SK-N-SH (cell line): Measurements from ENCODE around the gene GYPC. TPM values are rescaled to one million over a fixed set of nuclear protein-coding genes. Genes with fewer than 3 reads are reported as not detected.

Experiments used
- CTCF ChIA-PET: fragments of 300-600, 350-600 bp; formaldehyde crosslinking; extraction: SDS; loops from one replicate; lab custom pipeline; 2021; lab: Yijun Ruan, JAX
- POLR2A ChIA-PET: fragments of 350-600 bp; sonication (Branson Sonifier 250); formaldehyde crosslinking; extraction: SDS; loops from one replicate; lab custom pipeline; 2020; ENCODE audit warnings: antibody characterized with exemption, inconsistent platforms; lab: Yijun Ruan, JAX
- DNase-seq: peaks from one replicate; pipeline ENCODE4 v3.0.0; 2012
- H2AFZ ChIP-seq: fragments of 200-600 bp; sonication (generic); 2 replicates; pipeline ENCODE4 v1.8.1; 2016; ENCODE audit warnings: antibody characterized with exemption, mild to moderate bottlenecking, low read depth
- H3F3A ChIP-seq: fragments of 200-600 bp; sonication (generic); replicated peaks from 2 replicates; pipeline ENCODE3; 2016; ENCODE audit warnings: antibody characterized with exemption, mild to moderate bottlenecking; ENCODE audit not compliant: insufficient read depth
- H3K27ac ChIP-seq, 2 experiments: fragments of 200-500 bp in 1 of 2; fragments of 200-600 bp in 1 of 2; sonication (Bioruptor generic) in 1 of 2; sonication (generic), shearing (Covaris generic) in 1 of 2; 2 replicates each; pipeline versions ENCODE4 v1.5.1 to v1.6.1; 2014 to 2016; ENCODE audit warnings: low read depth in 2 of 2, inconsistent platforms in 1 of 2, low read length in 1 of 2, mild to moderate bottlenecking in 1 of 2, mixed read lengths in 1 of 2
- H3K27me3 ChIP-seq: fragments of 200-600 bp; sonication (generic), shearing (Covaris generic); 2 replicates; pipeline ENCODE4 v1.6.1; 2016; ENCODE audit warnings: mixed run types; ENCODE audit not compliant: insufficient read depth
- H3K36me3 ChIP-seq, 2 experiments: fragments of 200-500 bp in 1 of 2; fragments of 200-600 bp in 1 of 2; sonication (Bioruptor generic) in 1 of 2; sonication (generic) in 1 of 2; replicated peaks in 1 of 2; 2 replicates each; pipeline versions ENCODE3 to v1.5.1; 2014 to 2016; ENCODE audit warnings: low read length in 1 of 2, mild to moderate bottlenecking in 1 of 2; ENCODE audit not compliant: insufficient read depth in 2 of 2, control insufficient read depth in 1 of 2
- H3K4me1 ChIP-seq, 2 experiments: fragments of 200-500 bp in 1 of 2; fragments of 200-600 bp in 1 of 2; sonication (Bioruptor generic) in 1 of 2; sonication (generic), shearing (Covaris generic) in 1 of 2; 2 replicates each; pipeline versions ENCODE4 v1.5.1 to v1.6.1; 2014 to 2016; ENCODE audit warnings: low read depth in 1 of 2, low read length in 1 of 2, mixed run types in 1 of 2; ENCODE audit not compliant: insufficient read depth in 2 of 2, control insufficient read depth in 1 of 2
- H3K4me2 ChIP-seq: fragments of 200-600 bp; sonication (generic), shearing (Covaris generic); 2 replicates; pipeline ENCODE4 v1.6.1; 2017; ENCODE audit warnings: mixed run types
- H3K4me3 ChIP-seq, 2 experiments: fragments of 200-500 bp in 1 of 2; fragments of 200-600 bp in 1 of 2; sonication (Bioruptor generic) in 1 of 2; sonication (generic), shearing (Covaris generic) in 1 of 2; 2 replicates each; pipeline versions ENCODE4 v1.5.1 to v1.8.1; 2014 to 2016; ENCODE audit warnings: low read depth in 2 of 2, inconsistent platforms in 1 of 2, low read length in 1 of 2, mild to moderate bottlenecking in 1 of 2, mixed read lengths in 1 of 2, moderate library complexity in 1 of 2
- H3K79me2 ChIP-seq: fragments of 200-600 bp; sonication (generic); 2 replicates; pipeline ENCODE4 v1.8.1; 2017; ENCODE audit warnings: mild to moderate bottlenecking; ENCODE audit not compliant: insufficient read depth
- H3K9ac ChIP-seq: fragments of 200-600 bp; sonication (generic); 2 replicates; pipeline ENCODE4 v1.6.1; 2017; ENCODE audit warnings: mixed run types
- H3K9me2 ChIP-seq: fragments of 200-600 bp; sonication (generic); 2 replicates; pipeline ENCODE4 v1.6.1; 2017; ENCODE audit warnings: mixed run types
- H3K9me3 ChIP-seq: fragments of 200-600 bp; sonication (generic); 2 replicates; pipeline ENCODE4 v1.6.1; 2017; ENCODE audit warnings: mixed run types, mild to moderate bottlenecking, moderate library complexity
- H4K20me1 ChIP-seq: fragments of 200-600 bp; sonication (generic); 2 replicates; pipeline ENCODE4 v1.6.1; 2017; ENCODE audit warnings: mild to moderate bottlenecking, mixed run types; ENCODE audit not compliant: insufficient read depth
- CHD2 ChIP-seq: fragments of 150-350 bp; IDR thresholded peaks from 2 replicates; pipeline ENCODE4 v1.6.1; 2018; ENCODE audit warnings: low read length; ENCODE audit not compliant: partially characterized antibody
- FOXM1 ChIP-seq: IDR thresholded peaks from 2 replicates; pipeline ENCODE4 v1.4.0; 2012; ENCODE audit warnings: low read depth, mild to moderate bottlenecking
- GATA2 ChIP-seq: sonication (generic); formaldehyde crosslinking; IDR thresholded peaks from 2 replicates; pipeline ENCODE4 v1.5.0; 2020; ENCODE audit warnings: mild to moderate bottlenecking, missing genetic modification reagents
- MXI1 ChIP-seq: IDR thresholded peaks from 2 replicates; pipeline ENCODE4 v1.6.1; 2012; ENCODE audit warnings: mild to moderate bottlenecking, low read depth, low read length, improper control_type of control experiment
- PBX3 ChIP-seq: IDR thresholded peaks from 2 replicates; pipeline ENCODE4; 2012
- RAD21 ChIP-seq: IDR thresholded peaks from 2 replicates; pipeline ENCODE4 v1.6.1; 2012; ENCODE audit warnings: mild to moderate bottlenecking, low read length
- SMC3 ChIP-seq: IDR thresholded peaks from 2 replicates; pipeline ENCODE4 v1.6.1; 2012; ENCODE audit warnings: low read depth, low read length, improper control_type of control experiment
- TAF1 ChIP-seq: IDR thresholded peaks from 2 replicates; pipeline ENCODE4 v1.6.1; 2012; ENCODE audit warnings: low read depth, mild to moderate bottlenecking, low read length, moderate library complexity, borderline replicate concordance
- YY1 ChIP-seq: IDR thresholded peaks from 2 replicates; pipeline ENCODE4 v1.4.0; 2012; ENCODE audit warnings: low read depth, mild to moderate bottlenecking
- WGBS: methylation state at CpG from one replicate; pipeline ENCODE4 v1.1.6; 2017; ENCODE audit warnings: low lambda C conversion rate; 5-methylcytosine and 5-hydroxymethylcytosine counted together
- polyA plus RNA-seq, 3 experiments: library from polyadenylated mRNA; depleted of rRNA; stranded (reverse); fragments of >200 nt; gene quantifications; 2 replicates each; pipeline ENCODE4 v1.2.3, GENCODE V29; 2012
- TF ChIP-seq, protein P1 (sequence below): fragments of 150-350 bp; IDR thresholded peaks from 2 replicates; pipeline ENCODE4 v1.6.1; 2017; ENCODE audit warnings: antibody characterized with exemption, low read length, low read depth, borderline replicate concordance

The GYPC gene
- polyA plus RNA-seq, 1 of the 3 experiments (the other 2 are of a cell fraction), result not detected

DNA sequence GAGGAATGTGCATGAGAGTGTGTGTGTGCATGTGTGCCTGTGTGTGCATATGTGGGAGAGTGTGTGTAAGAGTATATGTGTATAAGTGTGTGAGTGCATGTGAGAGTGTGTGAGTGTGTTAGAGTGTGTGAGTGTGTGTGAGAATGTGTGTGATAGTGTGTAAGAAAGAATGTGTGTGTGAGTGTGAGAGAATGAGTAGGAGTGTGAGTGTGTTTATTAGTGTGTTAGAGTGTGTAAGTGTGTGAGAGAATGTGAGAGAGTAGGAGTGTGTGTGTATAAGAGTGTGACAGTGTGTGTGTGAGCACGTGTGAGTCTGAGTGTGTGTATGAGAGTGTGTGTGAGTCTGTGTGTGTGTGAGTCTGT is 21.2 kb downstream of the GYPC start:
- 12% methylated on average over 1 of the region's 1 CpG for WGBS
- Histone ChIP-seq H3K4me1 (no peaks in the 10 kb centered on the region; a peak in 1 of 4 replicates), H3K9me2 (no peaks in the 10 kb centered on the region), H3K4me3 (no peak overlapping the region), H3K27ac (no peak overlapping the region), H3K4me2 (no peak overlapping the region), H4K20me1 (no peaks in the 10 kb centered on the region), H3K27me3 (no peaks in the 10 kb centered on the region), H3F3A (no peaks in the 10 kb centered on the region), H2AFZ (no peak overlapping the region), H3K79me2 (no peaks in the 10 kb centered on the region), H3K9me3 (no peaks in the 10 kb centered on the region), H3K36me3 (no peaks in the 10 kb centered on the region), H3K9ac (no peak overlapping the region)
- TF ChIP-seq GATA2 (CRISPR knock-in tag) (no peak), RAD21 (no peak), MXI1 (no peak), TAF1 (no peak), CHD2 (no peak), YY1 (no peak), SMC3 (no peak)
- TF ChIP-seq, protein P1, sequence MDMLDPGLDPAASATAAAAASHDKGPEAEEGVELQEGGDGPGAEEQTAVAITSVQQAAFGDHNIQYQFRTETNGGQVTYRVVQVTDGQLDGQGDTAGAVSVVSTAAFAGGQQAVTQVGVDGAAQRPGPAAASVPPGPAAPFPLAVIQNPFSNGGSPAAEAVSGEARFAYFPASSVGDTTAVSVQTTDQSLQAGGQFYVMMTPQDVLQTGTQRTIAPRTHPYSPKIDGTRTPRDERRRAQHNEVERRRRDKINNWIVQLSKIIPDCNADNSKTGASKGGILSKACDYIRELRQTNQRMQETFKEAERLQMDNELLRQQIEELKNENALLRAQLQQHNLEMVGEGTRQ, result no peak
- DNase-seq, result no peak
- POLR2A ChIA-PET, result no interaction called here
- CTCF ChIA-PET, result no interaction called here

DNA sequence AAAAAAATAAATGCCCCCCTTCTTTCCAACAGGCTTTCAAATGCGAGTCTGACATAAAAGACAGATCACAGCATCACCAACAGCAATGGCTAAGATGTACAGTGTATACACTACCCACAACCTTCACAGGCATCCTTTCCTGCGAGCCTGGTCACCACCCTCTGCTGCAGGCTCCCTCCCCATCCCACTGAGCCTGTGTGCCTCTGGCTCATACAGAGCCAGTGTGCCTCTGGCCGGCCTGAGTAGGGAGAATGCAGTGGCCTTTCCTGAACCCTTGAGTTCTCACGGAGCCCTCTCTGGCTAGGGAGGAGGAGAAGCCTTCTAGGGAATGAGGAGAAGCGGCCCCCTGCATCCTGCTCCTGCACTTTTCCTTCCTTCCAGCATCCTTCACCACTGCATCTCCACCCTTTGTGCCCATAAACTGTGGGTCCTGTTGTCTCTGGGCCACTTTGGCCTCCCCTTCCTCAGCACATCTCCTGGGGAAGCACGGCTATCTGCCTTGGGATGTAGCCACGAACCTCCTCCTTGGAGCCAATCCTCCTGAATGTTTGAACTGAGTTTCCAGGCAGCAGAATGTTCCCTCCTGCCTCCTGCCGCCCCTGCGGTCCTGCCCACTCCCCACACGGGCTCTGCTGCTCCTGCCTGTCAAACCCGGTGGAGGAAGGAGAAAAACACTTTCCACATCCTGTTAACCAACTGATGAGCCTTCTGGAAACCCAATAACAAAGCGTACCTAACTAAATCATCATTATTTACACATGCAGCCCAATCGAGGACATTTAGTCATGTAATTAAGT is 22.5 kb downstream of the GYPC start:
- Histone ChIP-seq H3K36me3 (no peaks in the 10 kb centered on the region), H2AFZ (no peak overlapping the region), H3F3A (no peaks in the 10 kb centered on the region), H3K27ac (no peak overlapping the region), H3K4me2 (no peak overlapping the region), H3K79me2 (no peaks in the 10 kb centered on the region), H3K27me3 (no peaks in the 10 kb centered on the region), H3K9me2 (no peaks in the 10 kb centered on the region), H3K4me1 (no peaks in the 10 kb centered on the region; a peak in 1 of 4 replicates), H3K9ac (no peak overlapping the region), H3K4me3 (no peak overlapping the region), H4K20me1 (no peaks in the 10 kb centered on the region), H3K9me3 (no peaks in the 10 kb centered on the region)
- 13% methylated on average over 11 of the region's 13 CpGs for WGBS
- ChIA-PET POLR2A (no interaction called here), CTCF (no interaction called here)
- DNase-seq, result no peak
- TF ChIP-seq FOXM1 (no peak), PBX3 (no peak), SMC3 (no peak)
